ENCODE data around the gene SEMA3E.

- TF ChIP-seq CTCF (IDR thresholded peaks at IDR 0.05; ENCODE audit: insufficient read depth, low read length, poor library complexity, severe bottlenecking) (no peak), EZH2phosphoT487 (conservative IDR thresholded peaks at IDR 0.05; ENCODE audit: low read length) (no peak)
These were observed 202.8 kb downstream of the SEMA3E start for GRCh38 chr7:83446102-83446669.
